ENCODE measurements around the gene CACNA1D.

GRCh38 chr3:53859178-53859577, 364.8 kb downstream of the CACNA1D start:
- TF ChIP-seq CTCF (IDR thresholded peaks at IDR 0.05) (no peak), POLR2A (IDR thresholded peaks at IDR 0.05) (no peak)
